Colon (tissue), 2 donors: ENCODE data around the gene CDC14B.
"Not testable (repeated sequence)": the region's sequence is repeated elsewhere in the genome, so short reads cannot be mapped to it uniquely, and the experiment has no call there.

Source experiments
- FAIRE-seq: peaks from 2 replicates; lab custom pipeline; 2012; peaks lifted over from hg19 to GRCh38; lab: Jason Lieb, UNC
- donor health status: control.
- donor health status: control.

CDC14B gene

DNA sequence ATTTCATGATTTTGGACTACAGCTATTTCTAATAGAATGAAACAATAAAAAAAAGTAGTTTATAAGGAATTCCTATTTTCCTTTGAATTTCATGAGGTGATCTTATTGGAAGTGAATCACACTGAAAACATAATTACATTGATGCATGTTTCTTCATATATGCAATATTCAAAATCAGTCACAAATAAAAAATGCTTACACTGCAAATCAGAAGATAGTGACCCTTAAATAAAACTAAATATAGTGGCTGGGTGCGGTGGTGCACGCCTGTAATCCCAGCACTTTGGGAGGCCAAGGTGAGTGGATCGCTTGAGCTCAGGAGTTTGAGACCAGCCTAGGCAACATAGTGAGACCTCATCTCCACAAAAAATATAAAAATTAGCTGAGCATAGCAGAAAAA is 79.5 kb downstream of the CDC14B start:
- FAIRE-seq, result no peak

DNA sequence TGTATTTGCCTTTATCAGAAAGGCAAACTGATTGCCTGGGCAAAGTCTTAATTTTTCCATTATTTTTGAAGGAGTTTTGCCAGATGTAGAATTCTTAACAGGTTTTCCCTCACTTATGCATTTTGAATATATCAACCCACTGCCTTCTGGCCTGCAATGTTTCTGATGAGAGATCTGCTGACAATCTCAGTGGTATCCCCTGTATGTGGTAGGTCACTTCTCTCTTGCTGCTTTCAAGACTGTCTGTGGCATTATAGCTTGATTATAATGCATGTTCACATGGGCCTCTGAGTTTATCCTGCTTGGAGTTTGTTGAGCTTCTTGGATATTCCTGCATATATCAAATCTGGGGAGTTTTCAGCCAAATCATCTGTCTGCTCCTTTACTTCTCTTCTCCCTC is 87.5 kb downstream of the CDC14B start:
- FAIRE-seq, result no peak

DNA sequence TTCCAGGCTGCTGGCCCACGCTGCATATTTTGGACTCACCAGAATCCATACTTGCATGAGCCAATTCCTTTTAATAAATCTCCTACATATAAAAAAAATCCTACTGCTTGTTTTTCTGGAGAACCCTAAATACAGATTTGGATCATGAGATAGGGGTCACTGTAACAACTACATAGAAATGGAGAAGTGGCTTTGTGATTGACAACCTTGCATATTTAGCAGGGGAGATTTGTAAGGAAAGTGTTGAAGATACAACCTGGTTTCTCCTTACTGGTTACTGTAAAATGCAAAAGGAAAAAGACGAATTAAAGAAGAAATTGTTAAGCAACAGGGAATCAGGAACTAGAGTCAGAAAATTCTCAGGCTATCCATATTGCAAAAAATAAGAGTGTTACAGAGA is 94.9 kb downstream of the CDC14B start:
- no peak for FAIRE-seq

DNA sequence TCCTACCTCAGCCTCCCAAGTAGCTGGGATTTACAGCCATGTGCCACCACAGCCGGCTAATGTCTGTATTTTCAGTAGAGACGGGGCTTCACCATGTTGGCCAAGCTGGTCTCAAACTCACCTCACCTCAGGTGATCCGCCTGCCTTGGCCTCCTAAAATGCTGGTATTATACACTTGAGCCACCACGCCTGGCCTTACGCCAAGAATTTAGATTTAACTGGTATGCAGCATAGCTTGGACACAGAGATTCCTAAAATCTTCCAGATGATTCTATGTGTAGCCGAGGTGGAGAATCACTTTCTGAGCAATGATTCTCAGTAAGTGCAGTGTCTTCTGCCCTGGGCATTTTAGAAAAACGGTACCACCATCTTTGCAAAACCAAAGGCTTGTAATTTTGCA is 95.6 kb downstream of the CDC14B start:
- no peak for FAIRE-seq

DNA sequence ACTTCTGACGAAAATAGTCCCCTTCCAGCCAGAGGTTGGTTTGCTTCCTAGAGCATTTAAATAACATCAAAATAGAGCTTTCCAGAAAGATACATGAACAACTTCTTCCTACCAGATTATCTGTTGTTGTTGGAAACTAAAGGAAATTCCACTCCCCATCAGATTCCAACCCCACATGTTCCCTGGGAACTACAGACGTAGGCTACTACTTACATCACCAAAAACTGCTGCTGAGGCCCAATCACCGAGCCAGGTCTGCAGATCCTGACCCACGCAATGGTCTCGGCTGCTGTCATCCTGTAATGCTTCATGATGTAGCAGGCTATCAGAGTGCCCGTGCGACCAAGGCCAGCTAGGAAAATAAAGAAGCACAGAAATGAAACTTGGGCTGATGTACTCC is 96.3 kb downstream of the CDC14B start:
- FAIRE-seq, result no peak

DNA sequence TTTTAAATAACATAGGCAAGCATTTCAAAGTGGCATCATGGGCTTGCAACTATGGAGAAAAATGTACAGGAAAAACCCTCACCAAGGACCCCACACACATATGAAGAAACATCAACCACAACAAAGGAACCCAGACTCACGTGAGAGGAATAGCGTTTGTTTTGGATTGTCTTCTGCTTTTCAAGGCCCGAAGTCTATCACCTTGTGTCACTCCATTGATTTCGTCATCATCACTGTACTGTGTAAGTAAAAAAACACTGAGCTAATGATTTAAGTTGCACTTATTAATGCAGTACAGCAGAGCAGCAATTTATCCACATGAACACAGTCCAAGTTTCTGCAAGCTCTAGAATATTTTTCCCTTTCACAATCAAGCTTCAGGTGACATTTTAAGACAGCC is 97.3 kb downstream of the CDC14B start:
- no peak for FAIRE-seq

DNA sequence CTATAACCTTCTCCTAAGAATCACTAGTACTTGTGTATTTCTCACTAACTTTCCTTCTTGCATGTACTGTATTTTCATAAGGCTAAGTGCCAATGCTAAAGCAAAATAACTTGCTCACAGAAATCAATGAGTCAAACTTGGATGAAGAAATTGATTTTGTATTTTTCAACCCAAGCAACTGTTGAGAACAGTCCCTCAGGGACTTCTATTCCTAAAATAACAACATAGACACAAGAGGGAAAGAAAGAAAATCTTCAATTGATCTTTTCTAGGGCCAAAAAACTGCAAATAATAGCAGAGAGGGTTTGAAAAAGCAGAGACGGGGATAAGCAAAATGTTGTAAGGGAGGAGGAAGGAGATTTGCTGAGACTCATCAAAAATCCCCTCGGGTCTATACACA is 99.9 kb downstream of the CDC14B start:
- no peak for FAIRE-seq

DNA sequence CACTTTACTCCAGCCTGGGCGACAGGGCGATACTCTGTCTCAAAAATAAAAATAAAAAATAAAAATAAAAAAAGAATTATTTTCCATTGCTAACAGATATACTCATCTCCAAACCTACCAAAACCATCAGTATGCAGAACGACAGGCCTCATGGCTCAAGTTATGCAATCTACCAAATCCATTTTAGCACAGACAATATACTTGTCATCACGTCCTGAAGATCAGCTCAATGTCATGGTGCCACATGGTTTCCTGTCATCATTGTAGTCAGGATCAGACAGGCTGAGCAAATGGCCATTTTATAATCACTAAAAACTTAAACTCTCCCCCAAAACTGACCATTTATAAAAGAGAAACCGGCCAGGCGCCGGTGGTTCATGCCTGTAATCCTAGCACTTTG is 100.5 kb downstream of the CDC14B start:
- FAIRE-seq, result no peak

DNA sequence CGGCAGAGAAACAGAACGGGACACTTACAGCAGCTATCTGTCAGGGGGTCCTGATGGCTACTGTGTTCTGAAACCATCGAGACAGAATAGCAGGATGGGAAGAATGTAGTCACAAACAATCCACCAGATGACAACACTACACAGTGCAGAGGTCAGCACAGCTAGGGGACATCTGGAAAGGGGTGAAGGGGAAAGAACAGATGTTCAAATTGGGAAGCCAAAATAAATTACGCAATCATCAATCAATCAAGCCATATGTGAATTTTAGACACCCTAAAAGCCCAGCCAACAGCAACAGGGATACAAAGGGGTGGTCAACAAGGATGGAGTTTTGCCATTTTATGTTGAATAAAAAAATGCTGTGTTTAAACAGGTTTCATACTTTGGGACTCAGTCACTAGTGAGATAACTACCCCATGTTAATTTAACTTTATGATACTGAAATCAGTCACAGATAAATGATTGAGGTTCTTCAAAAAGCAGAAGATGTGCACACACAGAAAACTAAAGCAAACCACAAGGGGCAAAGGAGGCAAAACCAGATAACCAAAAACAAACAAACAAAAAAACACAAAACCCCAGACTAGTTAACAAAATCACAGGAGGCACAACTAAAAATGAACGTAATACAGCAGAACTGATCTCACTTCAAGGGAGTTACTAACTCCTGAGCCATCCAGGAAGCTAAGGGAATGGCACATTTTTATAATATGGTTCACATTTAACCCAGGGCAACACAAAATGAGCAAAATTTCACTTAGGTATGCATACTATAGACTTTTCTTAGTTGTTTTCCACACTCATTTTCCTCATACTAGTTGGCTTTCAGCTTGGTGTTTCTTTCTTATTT is 103.8 kb downstream of the CDC14B start:
- no peak for FAIRE-seq

DNA sequence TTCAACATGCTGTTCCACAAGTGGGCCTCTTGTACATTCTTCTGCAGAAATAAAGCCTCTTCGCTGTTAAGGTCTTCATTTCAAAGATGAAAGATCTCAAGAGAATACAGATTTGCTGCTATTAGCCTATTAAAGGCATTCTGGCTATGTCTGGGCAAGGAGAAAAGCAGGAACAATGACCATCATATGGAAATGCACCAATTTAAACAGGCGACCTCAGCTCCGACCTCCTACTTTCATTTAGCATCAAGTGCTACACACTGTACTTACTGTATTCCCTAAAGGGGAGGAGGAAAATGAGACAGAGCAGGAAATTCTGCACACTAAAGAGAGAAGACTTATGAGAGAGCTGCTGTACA is 104.9 kb downstream of the CDC14B start:
- FAIRE-seq, result no peak

DNA sequence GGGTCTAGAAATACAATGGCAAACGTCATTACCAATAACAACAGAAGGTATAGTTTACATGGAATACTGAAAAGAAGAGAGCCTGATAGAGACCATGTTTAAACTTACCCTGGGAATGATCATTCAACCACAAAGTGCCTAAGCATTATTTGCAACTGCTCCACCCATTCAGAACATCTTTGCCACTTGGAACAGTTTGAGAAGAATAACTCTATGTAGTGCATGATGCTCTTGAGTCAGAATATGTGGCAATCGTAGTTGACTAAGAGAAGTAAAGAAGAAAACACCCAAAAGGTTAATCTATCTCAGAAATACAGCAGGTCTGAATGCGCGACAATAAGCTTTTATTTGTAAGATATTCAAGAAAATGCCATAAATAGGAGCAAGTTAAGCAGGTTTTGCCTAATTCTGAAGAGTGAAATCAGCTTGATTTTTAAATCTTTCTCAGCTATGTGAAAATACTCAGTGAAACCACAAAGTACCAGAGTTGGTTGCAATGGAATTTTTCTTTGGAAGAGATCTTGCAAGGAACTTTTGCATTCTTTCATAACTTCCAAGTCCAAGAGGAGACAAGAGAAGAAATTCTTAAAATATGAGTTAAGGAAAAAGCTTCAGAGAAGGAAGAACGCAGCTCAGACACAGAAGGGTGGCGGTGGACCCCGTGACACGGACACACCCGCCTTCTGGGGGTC is 105.4 kb downstream of the CDC14B start:
- no peak for FAIRE-seq

DNA sequence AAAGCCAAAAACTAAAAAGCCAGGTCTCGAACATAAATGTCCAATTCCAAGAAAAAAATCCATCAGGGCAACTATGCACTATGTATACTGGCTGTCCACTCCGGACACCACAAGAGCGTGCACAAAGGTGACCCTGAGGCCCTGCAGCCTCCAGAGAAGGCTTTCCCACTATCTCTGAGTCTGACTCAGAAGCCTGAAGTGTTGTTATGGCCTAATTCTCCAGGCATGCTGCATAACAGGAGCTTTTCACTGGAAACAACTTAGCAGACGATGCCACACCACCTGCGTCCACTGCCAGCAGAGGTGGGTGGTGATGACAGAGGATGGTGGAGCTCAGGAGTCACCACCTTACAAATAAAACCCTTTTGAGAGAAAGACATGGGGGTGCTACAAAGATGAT is 106.0 kb downstream of the CDC14B start:
- FAIRE-seq, result no peak

DNA sequence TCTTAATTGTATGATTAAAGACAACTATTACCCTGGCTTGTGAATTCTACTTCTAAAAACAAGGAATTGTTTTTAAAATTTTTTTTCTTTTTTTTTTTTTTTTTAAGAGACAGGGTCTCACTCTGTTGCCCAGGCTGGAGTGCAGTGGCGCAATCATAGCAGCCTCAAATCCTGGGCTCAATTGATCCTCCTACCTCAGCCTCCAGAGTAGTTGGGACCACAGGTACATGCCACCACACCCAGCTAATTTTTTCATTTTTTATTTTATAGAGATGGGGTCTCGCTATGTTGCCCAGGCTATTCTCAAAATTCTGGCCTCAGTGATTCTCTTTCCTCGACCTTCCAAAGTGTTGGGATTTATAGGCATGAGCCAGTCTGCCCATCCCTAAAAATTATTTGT is 107.4 kb downstream of the CDC14B start:
- FAIRE-seq, result no peak

DNA sequence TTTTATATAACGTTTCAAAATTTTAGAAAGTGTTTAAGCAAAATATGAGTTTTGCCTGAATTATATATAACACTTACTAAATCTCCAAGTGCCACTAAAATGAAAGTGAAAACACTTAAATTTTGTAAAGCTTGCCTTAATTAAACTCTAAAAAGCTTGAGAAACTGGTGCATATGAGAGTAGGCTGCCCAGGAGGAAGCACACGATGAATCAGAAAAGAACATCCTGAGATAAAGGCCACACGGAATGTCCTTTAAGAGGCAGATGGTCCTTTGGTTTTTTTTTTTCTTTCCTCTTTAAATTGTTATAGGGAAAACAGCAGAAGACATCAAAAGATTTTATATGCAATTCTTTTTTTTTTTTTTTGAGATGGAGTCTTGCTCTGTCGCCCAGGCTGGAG is 109.4 kb downstream of the CDC14B start:
- FAIRE-seq, result no peak

DNA sequence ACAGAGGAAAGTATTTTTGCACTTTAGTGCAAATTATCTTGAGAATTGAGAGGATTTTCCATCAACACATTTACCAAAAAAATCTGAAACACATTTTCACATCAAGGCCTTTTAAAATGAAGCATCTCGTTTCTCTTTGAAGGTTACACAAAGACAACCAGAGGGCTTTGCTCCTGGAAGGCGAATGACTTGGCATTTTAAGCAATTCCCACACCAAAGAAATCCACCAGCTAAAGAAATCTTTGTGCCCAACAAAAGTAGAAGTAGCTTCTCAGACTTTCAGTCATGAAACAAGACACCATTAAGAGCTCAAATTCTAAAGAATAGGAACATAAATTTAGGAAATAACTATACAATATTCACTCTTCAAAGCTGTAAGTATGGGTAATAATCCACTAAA is 109.8 kb downstream of the CDC14B start:
- no peak for FAIRE-seq

DNA sequence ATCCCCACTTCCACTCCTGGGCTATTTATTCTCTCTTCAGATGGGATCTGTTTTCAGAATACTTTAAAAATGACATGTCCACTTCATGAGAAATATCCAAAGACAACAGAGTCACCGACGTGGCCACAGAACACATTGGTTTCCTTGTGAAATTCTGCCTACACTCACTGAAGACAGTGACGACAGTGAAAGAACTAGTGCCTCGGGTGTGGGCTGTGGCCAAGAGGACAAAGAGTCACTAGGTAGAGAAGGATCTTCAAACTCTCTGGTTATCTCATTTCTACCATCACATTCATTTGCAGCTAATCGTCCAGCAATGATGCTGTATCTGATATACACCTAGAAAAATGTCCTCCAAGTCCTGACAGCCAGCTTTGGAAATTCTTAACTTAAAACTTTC is 110.6 kb downstream of the CDC14B start:
- no peak for FAIRE-seq

DNA sequence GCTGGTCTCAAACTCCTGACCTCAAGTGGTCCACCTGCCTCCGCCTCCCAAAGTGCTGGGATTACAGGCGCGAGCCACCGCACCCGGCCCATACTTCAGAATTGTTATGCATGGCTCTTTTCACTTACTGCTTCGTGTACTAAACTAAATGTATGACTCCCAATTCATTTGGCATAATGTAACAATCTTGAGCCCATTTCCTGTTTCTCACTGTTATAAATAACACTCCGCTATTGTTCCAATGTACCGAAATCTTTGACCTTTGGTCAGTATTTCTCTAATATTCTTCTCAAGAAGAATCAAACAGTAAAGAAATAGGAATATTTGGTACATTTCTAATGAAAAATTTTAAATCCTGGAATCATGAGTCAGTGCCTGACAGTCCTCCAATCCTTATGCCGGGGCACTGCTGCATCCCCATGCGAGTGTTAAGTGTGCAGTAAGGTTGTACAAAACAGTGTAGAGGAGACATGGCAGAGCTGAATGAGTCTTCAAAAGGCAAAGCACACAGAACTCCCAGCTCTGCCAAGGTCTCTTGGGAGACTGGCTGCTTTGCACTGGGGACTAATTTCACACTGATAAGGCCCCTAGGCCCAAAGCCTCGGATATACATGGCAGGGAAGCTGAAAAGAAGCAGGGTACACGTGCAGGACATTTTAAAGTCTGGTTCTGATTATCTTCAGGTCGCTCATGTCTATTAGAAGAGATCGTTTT is 111.3 kb downstream of the CDC14B start:
- FAIRE-seq, result no peak

DNA sequence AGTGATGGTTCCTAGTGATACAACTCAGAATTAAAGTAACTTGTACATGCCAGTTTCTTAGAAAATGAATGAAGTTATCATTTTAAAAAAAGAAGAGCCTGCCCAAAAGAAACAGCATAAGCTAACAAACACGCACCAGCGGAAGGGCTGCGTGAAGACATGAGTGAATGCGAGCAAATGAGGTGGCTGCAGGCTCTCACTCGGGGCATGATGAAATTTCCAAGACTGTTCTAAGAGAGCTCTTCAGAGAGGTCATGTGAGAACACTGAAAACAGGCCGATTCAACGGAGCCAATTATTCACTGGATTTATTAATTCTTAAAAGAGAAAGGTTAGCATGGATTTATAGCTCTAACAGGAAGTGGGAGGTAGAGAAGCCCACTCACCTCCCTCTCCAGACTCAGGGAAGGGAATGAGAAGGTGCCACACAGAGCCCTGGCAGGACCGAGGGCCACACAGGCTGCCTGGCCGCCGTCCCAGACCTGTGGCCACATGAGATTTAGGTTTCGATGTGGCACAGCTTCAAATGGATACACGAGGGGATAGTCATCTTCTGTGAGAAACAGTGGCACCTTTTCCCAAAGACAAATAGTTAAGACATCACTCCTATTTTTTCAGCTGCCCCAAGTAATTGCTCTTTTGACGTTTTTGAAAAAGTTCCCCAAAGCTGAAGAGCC is 114.2 kb downstream of the CDC14B start:
- no peak for FAIRE-seq

DNA sequence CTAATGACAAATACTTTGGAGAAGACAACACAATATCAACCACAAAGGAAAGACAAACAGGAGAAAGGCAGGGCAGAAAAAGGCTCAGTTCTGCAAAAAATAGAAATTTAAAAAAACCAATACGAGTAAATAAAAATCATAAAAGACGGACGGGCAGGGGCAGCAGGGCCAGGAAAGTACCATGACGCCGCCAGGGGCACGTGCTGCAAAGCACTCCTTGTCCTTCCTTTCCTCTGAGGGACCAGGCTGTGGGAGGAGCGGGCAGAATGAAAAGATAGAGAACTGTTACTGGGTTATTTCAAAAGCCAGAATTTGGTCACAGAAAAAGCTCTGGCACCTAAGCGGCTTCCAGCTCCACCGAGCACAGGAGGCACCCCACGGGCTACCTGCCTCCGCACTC is 115.7 kb downstream of the CDC14B start:
- FAIRE-seq, result no peak

DNA sequence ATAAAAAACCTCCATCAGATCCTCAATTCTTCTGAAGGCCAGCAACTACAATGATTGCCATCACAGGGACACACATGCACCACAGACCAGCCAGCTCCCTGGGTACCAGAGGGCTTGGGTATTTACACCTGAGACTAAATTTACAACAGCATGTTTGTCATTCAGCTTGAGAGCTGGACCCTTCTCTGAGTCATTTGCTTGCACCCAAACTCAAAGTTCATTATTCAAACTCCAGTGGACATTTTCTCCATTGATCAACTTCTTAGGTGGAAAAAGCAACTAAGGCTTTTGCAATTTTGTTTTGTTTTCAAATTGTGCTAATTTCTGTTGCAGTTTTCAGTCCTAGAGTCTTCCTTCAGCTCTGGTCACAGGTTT is 116.3 kb downstream of the CDC14B start:
- FAIRE-seq, result not testable (repeated sequence)

DNA sequence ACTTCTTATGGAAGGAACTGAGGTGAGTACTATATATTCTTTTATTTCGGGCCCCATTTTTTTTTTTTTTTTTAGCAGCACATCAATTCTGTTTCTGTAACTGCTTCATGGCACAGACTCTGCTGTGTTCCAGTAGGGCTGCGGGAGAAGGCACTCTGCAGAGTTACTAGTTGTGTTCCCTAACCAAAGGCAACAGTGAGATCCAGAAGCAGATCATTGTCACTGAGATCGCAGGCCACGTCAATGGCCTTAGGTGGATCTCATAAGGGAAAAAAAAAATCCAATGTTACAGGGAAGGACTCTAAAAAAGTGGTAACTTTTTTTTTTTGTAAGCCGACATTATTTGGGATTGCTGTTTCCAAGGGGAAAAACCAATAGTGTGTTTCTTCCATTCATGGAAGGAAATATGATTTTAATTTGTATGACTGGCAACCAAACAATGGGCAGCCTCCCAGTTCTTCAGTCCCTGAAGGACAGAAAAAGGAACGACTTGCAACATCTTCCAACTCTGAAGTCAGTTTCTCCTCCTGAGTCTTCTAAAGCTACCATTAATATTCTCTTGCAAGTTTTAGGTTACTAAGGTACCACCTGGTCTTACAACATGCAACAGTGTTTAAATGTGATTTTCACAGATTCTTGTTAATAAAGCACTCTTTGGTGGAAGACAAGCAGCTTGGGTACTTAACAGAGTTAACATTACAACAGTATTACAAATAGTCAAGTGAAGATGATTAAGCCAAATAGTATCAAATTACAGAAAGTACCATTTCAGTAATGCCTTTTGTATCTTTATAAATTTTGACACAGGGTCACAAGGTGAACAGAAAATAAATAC is 116.9 kb downstream of the CDC14B start:
- FAIRE-seq, result no peak
